Lung (tissue), 12 donors: ENCODE results near the gene GSTK1. TPM values are rescaled to one million over a fixed set of nuclear protein-coding genes. Genes with fewer than 3 reads are reported as not detected.

Source experiments
- ATAC-seq: fragments of 200-7000 bp; cut with Tn5 transposase; one replicate; pipeline ENCODE4 v1.9.1; 2020; ENCODE audit warnings: moderate number of reproducible peaks; ENCODE audit not compliant: insufficient read depth, low FRiP score
- DNase-seq, 3 donors: peaks; one replicate each; pipeline ENCODE4 v3.0.0-alpha.2; 2013 to 2017
- H3K27ac ChIP-seq, 2 donors: one replicate each; pipeline ENCODE4 v1.5.1; 2013; ENCODE audit warnings: mild to moderate bottlenecking in 2 of 2, moderate library complexity in 2 of 2, control low read depth in 1 of 2, inconsistent platforms in 1 of 2, low read depth in 1 of 2, low read length in 1 of 2
- H3K27me3 ChIP-seq, 3 donors: one replicate each; pipeline ENCODE4 v1.5.1; 2013; ENCODE audit warnings: low read length in 2 of 3; ENCODE audit not compliant: control insufficient read depth in 3 of 3, insufficient read depth in 3 of 3
- H3K36me3 ChIP-seq, 4 donors: one replicate each; pipeline ENCODE4 v1.5.1; 2013; ENCODE audit warnings: low read length in 4 of 4, mild to moderate bottlenecking in 1 of 4, moderate library complexity in 1 of 4; ENCODE audit not compliant: control insufficient read depth in 4 of 4, insufficient read depth in 4 of 4
- H3K4me1 ChIP-seq, 5 donors: one replicate each; pipeline ENCODE4 v1.5.1; 2013; ENCODE audit warnings: low read length in 5 of 5, mild to moderate bottlenecking in 2 of 5, moderate library complexity in 1 of 5; ENCODE audit not compliant: control insufficient read depth in 5 of 5, insufficient read depth in 5 of 5
- H3K4me3 ChIP-seq: one replicate; pipeline ENCODE4 v1.5.1; 2013; ENCODE audit warnings: mild to moderate bottlenecking, control low read depth, moderate library complexity
- H3K9ac ChIP-seq, 2 donors: one replicate each; pipeline ENCODE4 v1.5.1; 2013; ENCODE audit warnings: low read length in 2 of 2, control low read depth in 1 of 2; ENCODE audit not compliant: insufficient read depth in 1 of 2
- H3K9me3 ChIP-seq, 4 donors: one replicate each; pipeline ENCODE4 v1.5.1; 2013; ENCODE audit warnings: low read length in 3 of 4, mild to moderate bottlenecking in 1 of 4, moderate library complexity in 1 of 4; ENCODE audit not compliant: control insufficient read depth in 4 of 4, insufficient read depth in 3 of 4
- CTCF ChIP-seq: IDR thresholded peaks from 2 replicates; pipeline ENCODE4 v1.5.1; 2012; ENCODE audit warnings: mild to moderate bottlenecking; ENCODE audit errors: control extremely low read depth, extremely low read depth
- WGBS, 2 donors: extraction: QIAGEN DNeasy Blood & Tissue Kit; methylation state at CpG; one replicate each; pipeline ENCODE4 v1.1.7; 2013; 5-methylcytosine and 5-hydroxymethylcytosine counted together
- polyA plus RNA-seq, 2 donors: library from polyadenylated mRNA; stranded (reverse); fragments of 200-250 nt; gene quantifications; one replicate each; pipeline ENCODE4 v1.2.1, GENCODE V29; 2013
- total RNA-seq, 2 donors: library from RNA; depleted of rRNA in 1 of 2; stranded (reverse); fragments of >200 nt in 1 of 2; gene quantifications; one replicate each; pipeline ENCODE4 v1.2.1, GENCODE V29; 2014 to 2021
- donor health status: control.
- donor health status: control.
- donor health status: Bipolar disorder and iron deficiency.
- donor health status: healthy.
- donor health status: DM: yes; HTN: yes; CAD: no.

GSTK1 gene
- total and polyA plus RNA-seq, 4 donors: 110 to 130 (median 119) TPM

- no peak for DNase-seq
Observed at GRCh38 chr7:143247372-143247771, 15.9 kb upstream of the GSTK1 start.

GRCh38 chr7:143248761-143249354 lies 14.4 kb upstream of the GSTK1 start:
- Histone ChIP-seq H3K9me3 (peaks cover 0 to 3% (median 0%) of the 10 kb centered on the region in 4 donors), H3K4me3 (no peak overlapping the region), H3K27ac (no peak overlapping the region), H3K36me3 (no peaks in the 10 kb centered on the region), H3K27me3 (no peaks in the 10 kb centered on the region), H3K4me1 (peaks cover 0 to 6% (median 0%) of the 10 kb centered on the region in 5 donors), H3K9ac (no peak overlapping the region)
- ATAC-seq: no peak
- no peak for TF ChIP-seq CTCF
- 91 to 95% methylated on average over 2 of the region's 2 CpGs for WGBS, 2 donors
- no peak for DNase-seq

More at GRCh38 chr7:143247372-143247771, 15.9 kb upstream of the GSTK1 start:
- no peak overlapping the region for H3K27ac ChIP-seq
- peaks cover 0 to 13% (median 0%) of the 10 kb centered on the region in 5 donors for H3K4me1 ChIP-seq
- H3K27me3 ChIP-seq: no peaks in the 10 kb centered on the region
- no peak overlapping the region for H3K4me3 ChIP-seq
- 33 to 35% methylated on average over 1 of the region's 1 CpG for WGBS, 2 donors
- no peak for TF ChIP-seq CTCF
- no peak overlapping the region for H3K9ac ChIP-seq
- H3K36me3 ChIP-seq: no peaks in the 10 kb centered on the region
- no peak for ATAC-seq
- peaks cover 0 to 3% (median 0%) of the 10 kb centered on the region in 4 donors for H3K9me3 ChIP-seq

- DNase-seq (no peak), ATAC-seq (no peak)
- Histone ChIP-seq H3K9ac (no peak overlapping the region), H3K36me3 (no peaks in the 10 kb centered on the region), H3K4me3 (no peak overlapping the region), H3K9me3 (peaks cover 0 to 3% (median 0%) of the 10 kb centered on the region in 4 donors), H3K27ac (no peak overlapping the region), H3K4me1 (no peaks in the 10 kb centered on the region), H3K27me3 (no peaks in the 10 kb centered on the region)
- TF ChIP-seq CTCF: no peak
Observed at GRCh38 chr7:143250199-143250598, 13.0 kb upstream of the GSTK1 start.

GRCh38 chr7:143250822-143251221 lies 12.4 kb upstream of the GSTK1 start:
- DNase-seq (no peak), ATAC-seq (no peak)
- H3K9ac ChIP-seq: no peak overlapping the region
- no peaks in the 10 kb centered on the region for H3K4me1 ChIP-seq
- H3K27ac ChIP-seq: no peak overlapping the region
- WGBS, 2 donors: 80 to 85% methylated on average over 1 of the region's 1 CpG
- H3K36me3 ChIP-seq: no peaks in the 10 kb centered on the region
- peaks cover 0 to 3% (median 0%) of the 10 kb centered on the region in 4 donors for H3K9me3 ChIP-seq
- H3K4me3 ChIP-seq: no peak overlapping the region
- no peak for TF ChIP-seq CTCF
- no peaks in the 10 kb centered on the region for H3K27me3 ChIP-seq
